Body of pancreas (tissue), 4 donors: ENCODE data around the gene ST6GAL1. TPM values are rescaled to one million over a fixed set of nuclear protein-coding genes. Genes with fewer than 3 reads are reported as not detected.

Experiments used
- ATAC-seq: fragments of 150-250 bp; one replicate; pipeline ENCODE4 v1.9.1; 2016
- DNase-seq, 4 donors: peaks; one replicate each; pipeline ENCODE4 v3.0.0-alpha.2; 2019
- H3K27ac ChIP-seq, 4 donors: fragments of 200-600 bp; sonication (generic); 1 replicate in 3 of 4; 2 replicates in 1 of 4; pipeline versions ENCODE4 v1.5.1 to v1.6.1; 2016 to 2019; ENCODE audit warnings: mild to moderate bottlenecking in 1 of 4, mixed read lengths in 1 of 4, moderate library complexity in 1 of 4
- H3K27me3 ChIP-seq, 2 donors: fragments of 200-600 bp; sonication (generic); one replicate each; pipeline ENCODE4 v1.6.0; 2016; ENCODE audit warnings: mild to moderate bottlenecking in 1 of 2
- H3K36me3 ChIP-seq, 2 donors: fragments of 200-600 bp; sonication (generic); replicated peaks in 1 of 2; 2 replicates each; pipeline ENCODE4 v1.5.1; 2016; ENCODE audit warnings: low read depth in 2 of 2; ENCODE audit not compliant: insufficient read depth in 1 of 2
- H3K4me1 ChIP-seq: fragments of 200-600 bp; sonication (generic); one replicate; pipeline ENCODE4 v1.6.0; 2016
- H3K4me3 ChIP-seq, 2 donors: fragments of 200-600 bp; sonication (generic); 1 replicate in 1 of 2; 2 replicates in 1 of 2; pipeline ENCODE4 v1.5.1; 2016 to 2019
- H3K9me3 ChIP-seq, 3 donors: fragments of 200-600 bp; sonication (generic); 1 replicate in 2 of 3; 2 replicates in 1 of 3; pipeline ENCODE4 v1.5.1; 2016
- CTCF ChIP-seq, 7 experiments: fragments of 450-650 bp in 4 of 7; fragments of 200-600 bp in 3 of 7; sonication (generic) in 3 of 7; IDR thresholded peaks; one replicate each; pipeline ENCODE4 v1.5.1; 2016 to 2019; ENCODE audit warnings: antibody characterized with exemption in 7 of 7
- POLR2A ChIP-seq, 3 donors: fragments of 450-650 bp; IDR thresholded peaks; one replicate each; pipeline ENCODE4 v1.6.1; 2016; ENCODE audit warnings: antibody characterized with exemption in 3 of 3, mild to moderate bottlenecking in 2 of 3
- WGBS, 2 donors: methylation state at CpG; one replicate each; pipeline ENCODE4 v1.1.5; 2017; 5-methylcytosine and 5-hydroxymethylcytosine counted together
- intact Hi-C: fragments of 100-400 bp; cut with DNase I; formaldehyde crosslinking; loops from one replicate; pipeline ENCODE4 v1.15.1; 2023
- total RNA-seq, 2 donors: library from RNA; depleted of rRNA; stranded (reverse); fragments of >200 nt; gene quantifications; one replicate each; pipeline ENCODE4 v1.1.0, GENCODE V29; 2016

The ST6GAL1 gene
- total RNA-seq, 2 donors from 2014 or later: 10.2 to 12.2 TPM

DNA sequence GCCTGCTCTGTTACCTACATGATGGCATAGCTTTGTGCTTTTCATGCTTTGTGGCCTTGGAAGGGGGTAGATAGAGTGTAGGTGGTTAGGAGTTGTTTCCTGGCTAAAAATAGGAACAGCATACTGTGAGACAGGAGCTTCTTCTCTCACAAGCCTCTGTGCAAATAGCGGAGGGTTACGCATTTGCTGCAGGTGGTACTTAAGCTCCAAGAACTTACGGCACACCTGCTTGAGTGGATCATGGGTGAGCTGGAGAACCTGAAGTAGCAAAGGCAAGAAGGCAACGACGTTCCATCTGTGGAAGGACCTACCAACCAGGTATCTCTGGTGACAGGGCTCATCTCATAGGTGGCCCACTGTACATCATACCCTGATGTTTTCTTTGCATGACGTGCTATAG, 66.0 kb downstream of the ST6GAL1 start:
- 86 to 87% methylated on average over 6 of the region's 6 CpGs for WGBS, 2 donors
- Histone ChIP-seq H3K4me1 (peaks cover under 1% of the 10 kb centered on the region), H3K27ac (no peak overlapping the region), H3K9me3 (no peaks in the 10 kb centered on the region), H3K27me3 (no peaks in the 10 kb centered on the region), H3K36me3 (no peaks in the 10 kb centered on the region), H3K4me3 (no peak overlapping the region)
- intact Hi-C loops: no loop called here
- ATAC-seq: no peak
- no peak for DNase-seq
- TF ChIP-seq POLR2A (IDR thresholded peaks at IDR 0.05) (no peak), CTCF (IDR thresholded peaks at IDR 0.05) (no peak)

- Histone ChIP-seq H3K27ac (no peak overlapping the region), H3K4me1 (no peaks in the 10 kb centered on the region), H3K9me3 (no peaks in the 10 kb centered on the region), H3K4me3 (no peak overlapping the region), H3K27me3 (no peaks in the 10 kb centered on the region), H3K36me3 (no peaks in the 10 kb centered on the region)
- intact Hi-C loops: no loop called here
- WGBS, 2 donors: 53 to 65% methylated on average over 3 of the region's 3 CpGs
- DNase-seq: no peak
- TF ChIP-seq POLR2A (IDR thresholded peaks at IDR 0.05) (no peak), CTCF (IDR thresholded peaks at IDR 0.05) (no peak)
- no peak for ATAC-seq
These were observed 66.7 kb downstream of the ST6GAL1 start for GRCh38 chr3:186997061-186997460.

GRCh38 chr3:186997473-186997939, 67.2 kb downstream of the ST6GAL1 start:
- intact Hi-C loops: no loop called here

DNA sequence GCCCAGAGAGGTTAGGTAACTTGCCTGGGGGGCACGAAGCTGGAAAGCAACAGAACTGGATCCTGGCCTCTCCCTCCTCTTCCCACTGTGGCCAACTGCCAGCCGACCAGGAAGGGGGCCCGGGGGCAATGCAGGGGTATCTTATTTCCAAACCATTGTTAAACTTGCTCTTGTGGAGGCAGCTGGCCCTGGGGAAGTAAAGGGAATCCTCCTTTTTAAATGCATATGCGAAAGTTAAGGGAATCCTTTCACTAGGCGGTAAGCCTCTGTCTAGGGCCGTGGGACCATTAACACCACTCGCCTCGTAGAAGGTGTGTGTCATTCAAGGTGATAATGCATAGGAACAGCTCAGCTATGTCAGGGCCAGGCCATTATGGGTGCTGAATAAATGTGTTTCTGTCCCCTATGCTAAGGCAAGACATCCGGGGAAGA, 68.6 kb downstream of the ST6GAL1 start:
- intact Hi-C loops: no loop called here
- H3K27me3 ChIP-seq: no peaks in the 10 kb centered on the region
- DNase-seq (no peak), ATAC-seq (no peak)
- H3K36me3 ChIP-seq: no peaks in the 10 kb centered on the region
- H3K4me3 ChIP-seq: no peak overlapping the region
- no peak overlapping the region for H3K27ac ChIP-seq
- TF ChIP-seq CTCF (IDR thresholded peaks at IDR 0.05): no peak
- TF ChIP-seq POLR2A (IDR thresholded peaks at IDR 0.05): no peak
- no peaks in the 10 kb centered on the region for H3K9me3 ChIP-seq
- WGBS, 2 donors: 73 to 79% methylated on average over 9 of the region's 9 CpGs
- H3K4me1 ChIP-seq: no peaks in the 10 kb centered on the region

More at GRCh38 chr3:186997473-186997939, 67.2 kb downstream of the ST6GAL1 start:
- TF ChIP-seq CTCF (IDR thresholded peaks at IDR 0.05): no peak
- no peak for TF ChIP-seq POLR2A (IDR thresholded peaks at IDR 0.05)
- Histone ChIP-seq H3K27me3 (no peaks in the 10 kb centered on the region), H3K4me1 (no peaks in the 10 kb centered on the region), H3K36me3 (no peaks in the 10 kb centered on the region), H3K27ac (no peak overlapping the region), H3K4me3 (no peak overlapping the region), H3K9me3 (no peaks in the 10 kb centered on the region)
- WGBS, 2 donors: 78 to 84% methylated on average over 10 of the region's 10 CpGs
- DNase-seq (no peak), ATAC-seq (no peak)

DNA sequence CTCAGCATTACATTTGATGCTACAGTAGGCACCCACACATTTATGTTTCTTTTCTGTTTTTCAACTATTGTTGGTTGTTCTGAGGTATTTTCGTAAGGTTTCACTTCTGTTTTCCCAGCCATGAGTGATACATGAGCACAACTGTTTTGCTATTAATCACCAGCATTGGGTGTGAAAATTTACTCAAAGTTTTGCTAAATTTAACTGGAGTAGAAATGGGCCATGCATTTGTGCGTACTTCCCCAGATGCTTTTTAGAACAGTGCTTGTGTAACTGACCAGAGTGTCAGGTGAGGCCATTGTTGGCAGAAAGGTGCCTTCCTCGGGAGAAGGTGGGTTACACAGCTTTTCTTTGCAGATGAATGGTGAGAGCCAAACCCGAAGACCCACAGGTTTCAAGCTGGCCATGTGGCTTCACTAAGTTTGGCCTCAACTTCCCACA, 70.4 kb downstream of the ST6GAL1 start:
- intact Hi-C loops: no loop called here
- no peak for TF ChIP-seq CTCF (IDR thresholded peaks at IDR 0.05)
- no peak for TF ChIP-seq POLR2A (IDR thresholded peaks at IDR 0.05)
- Histone ChIP-seq H3K27ac (no peak overlapping the region), H3K4me3 (no peak overlapping the region), H3K36me3 (no peaks in the 10 kb centered on the region), H3K9me3 (no peaks in the 10 kb centered on the region), H3K27me3 (no peaks in the 10 kb centered on the region), H3K4me1 (no peaks in the 10 kb centered on the region)
- 53 to 79% methylated on average over 4 of the region's 4 CpGs for WGBS, 2 donors
- DNase-seq (no peak), ATAC-seq (no peak)
